GM23248 (cell line): Measurements from ENCODE around the gene KIF6.

Experiments used
- EZH2 ChIP-seq: fragments of 200-600 bp; sonication (generic); IDR thresholded peaks from 2 replicates; pipeline ENCODE4 v1.6.1; 2018; ENCODE audit warnings: antibody characterized with exemption, mild to moderate bottlenecking; ENCODE audit not compliant: insufficient read depth, poor library complexity, severe bottlenecking
- EZH2phosphoT487 ChIP-seq: fragments of 200-600 bp; sonication (generic); IDR thresholded peaks from 2 replicates; pipeline ENCODE4 v1.6.1; 2018; ENCODE audit warnings: antibody characterized with exemption, moderate library complexity, mild to moderate bottlenecking, low read depth; ENCODE audit not compliant: insufficient read depth

- no peak for TF ChIP-seq EZH2phosphoT487
- no peak for TF ChIP-seq EZH2
Observed at GRCh38 chr6:39404312-39404711, 320.9 kb downstream of the KIF6 start.
